Breast epithelium (tissue), 4 donors: ENCODE measurements around the gene SRGAP1. TPM values are rescaled to one million over a fixed set of nuclear protein-coding genes. Genes with fewer than 3 reads are reported as not detected.

ENCODE experiments used
- DNase-seq, 2 donors: peaks; one replicate each; pipeline ENCODE4 v3.0.0-alpha.2; 2019; ENCODE audit warnings: low spot score in 2 of 2
- H3K27ac ChIP-seq, 2 donors: fragments of 200-600 bp; sonication (generic) in 1 of 2; one replicate each; pipeline ENCODE4 v1.5.1; 2016 to 2019; ENCODE audit warnings: mild to moderate bottlenecking in 1 of 2
- H3K27me3 ChIP-seq, 2 donors: fragments of 200-600 bp; sonication (generic) in 1 of 2; one replicate each; pipeline versions ENCODE4 v1.5.1 to v1.6.0; 2017 to 2019; ENCODE audit warnings: control low read depth in 1 of 2, mild to moderate bottlenecking in 1 of 2
- H3K36me3 ChIP-seq: fragments of 200-600 bp; one replicate; pipeline ENCODE4 v1.5.1; 2019
- H3K4me1 ChIP-seq, 2 donors: fragments of 200-600 bp; sonication (generic); one replicate each; pipeline ENCODE4 v1.5.1; 2016 to 2019; ENCODE audit warnings: control low read depth in 1 of 2
- H3K4me3 ChIP-seq, 3 donors: fragments of 200-600 bp; sonication (generic); 1 replicate in 2 of 3; 2 replicates in 1 of 3; pipeline ENCODE4 v1.5.1; 2016 to 2019; ENCODE audit warnings: mild to moderate bottlenecking in 3 of 3, moderate library complexity in 2 of 3
- H3K9me3 ChIP-seq, 2 donors: fragments of 200-600 bp; sonication (generic) in 1 of 2; one replicate each; pipeline ENCODE4 v1.5.1; 2016 to 2019; ENCODE audit warnings: control low read depth in 1 of 2
- POLR2A ChIP-seq: fragments of 450-650 bp; IDR thresholded peaks from one replicate; pipeline ENCODE4 v1.6.1; 2016; ENCODE audit warnings: antibody characterized with exemption, mild to moderate bottlenecking, moderate library complexity
- POLR2AphosphoS5 ChIP-seq, 3 donors: sonication (generic); formaldehyde crosslinking; IDR thresholded peaks; one replicate each; pipeline ENCODE4 v1.6.1; 2017; ENCODE audit warnings: antibody characterized with exemption in 3 of 3
- intact Hi-C: fragments of 100-400 bp; cut with DNase I; formaldehyde crosslinking; loops from one replicate; pipeline ENCODE4 v1.15.1; 2023; ENCODE audit warnings: low total_unique reads
- total RNA-seq, 3 donors: library from RNA; depleted of rRNA; stranded (reverse); fragments of >200 nt; gene quantifications; one replicate each; pipeline ENCODE4 v1.1.0, GENCODE V29; 2016
- TF ChIP-seq, protein P1 (sequence below), 3 donors: fragments of 450-650 bp; IDR thresholded peaks; one replicate each; pipeline ENCODE4 v1.5.1; 2016 to 2017; ENCODE audit warnings: antibody characterized with exemption in 3 of 3, mild to moderate bottlenecking in 3 of 3, moderate library complexity in 3 of 3

Gene SRGAP1
- total RNA-seq, 3 donors from 2014 or later, result 20.3 to 58.7 (median 29.3) TPM

DNA sequence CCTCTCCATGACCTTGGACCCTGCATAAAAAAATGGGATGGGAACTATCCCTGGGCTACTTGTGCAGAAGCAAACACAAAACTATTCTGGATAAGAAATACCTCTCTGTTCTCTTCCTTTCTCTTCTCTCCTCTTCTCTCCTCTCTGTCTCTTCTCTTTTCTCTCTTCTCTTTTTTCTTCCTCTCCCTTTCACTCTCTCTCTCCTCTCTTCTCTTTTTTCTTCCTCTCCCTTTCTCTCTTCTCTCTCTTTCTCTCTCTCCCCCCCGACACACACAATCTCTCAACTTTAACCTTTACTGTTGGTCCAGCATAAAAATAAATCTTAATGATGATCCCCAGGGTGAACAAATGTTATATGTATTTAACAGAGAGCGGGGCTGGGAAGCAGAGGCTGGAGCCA is 141.4 kb downstream of the SRGAP1 start:
- DNase-seq, result no peak
- intact Hi-C loops, result no loop called here
- peaks cover 0 to 7% of the 10 kb centered on the region in 2 donors for H3K4me1 ChIP-seq
- no peaks in the 10 kb centered on the region for H3K9me3 ChIP-seq
- TF ChIP-seq POLR2A (no peak), POLR2AphosphoS5 (IDR thresholded peaks at IDR 0.05) (no peak)
- TF ChIP-seq, protein P1, sequence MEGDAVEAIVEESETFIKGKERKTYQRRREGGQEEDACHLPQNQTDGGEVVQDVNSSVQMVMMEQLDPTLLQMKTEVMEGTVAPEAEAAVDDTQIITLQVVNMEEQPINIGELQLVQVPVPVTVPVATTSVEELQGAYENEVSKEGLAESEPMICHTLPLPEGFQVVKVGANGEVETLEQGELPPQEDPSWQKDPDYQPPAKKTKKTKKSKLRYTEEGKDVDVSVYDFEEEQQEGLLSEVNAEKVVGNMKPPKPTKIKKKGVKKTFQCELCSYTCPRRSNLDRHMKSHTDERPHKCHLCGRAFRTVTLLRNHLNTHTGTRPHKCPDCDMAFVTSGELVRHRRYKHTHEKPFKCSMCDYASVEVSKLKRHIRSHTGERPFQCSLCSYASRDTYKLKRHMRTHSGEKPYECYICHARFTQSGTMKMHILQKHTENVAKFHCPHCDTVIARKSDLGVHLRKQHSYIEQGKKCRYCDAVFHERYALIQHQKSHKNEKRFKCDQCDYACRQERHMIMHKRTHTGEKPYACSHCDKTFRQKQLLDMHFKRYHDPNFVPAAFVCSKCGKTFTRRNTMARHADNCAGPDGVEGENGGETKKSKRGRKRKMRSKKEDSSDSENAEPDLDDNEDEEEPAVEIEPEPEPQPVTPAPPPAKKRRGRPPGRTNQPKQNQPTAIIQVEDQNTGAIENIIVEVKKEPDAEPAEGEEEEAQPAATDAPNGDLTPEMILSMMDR (IDR thresholded peaks at IDR 0.05), result no peak
- no peak overlapping the region for H3K27ac ChIP-seq
- H3K4me3 ChIP-seq, result no peak overlapping the region
- no peaks in the 10 kb centered on the region for H3K36me3 ChIP-seq
- H3K27me3 ChIP-seq, result no peaks in the 10 kb centered on the region

DNA sequence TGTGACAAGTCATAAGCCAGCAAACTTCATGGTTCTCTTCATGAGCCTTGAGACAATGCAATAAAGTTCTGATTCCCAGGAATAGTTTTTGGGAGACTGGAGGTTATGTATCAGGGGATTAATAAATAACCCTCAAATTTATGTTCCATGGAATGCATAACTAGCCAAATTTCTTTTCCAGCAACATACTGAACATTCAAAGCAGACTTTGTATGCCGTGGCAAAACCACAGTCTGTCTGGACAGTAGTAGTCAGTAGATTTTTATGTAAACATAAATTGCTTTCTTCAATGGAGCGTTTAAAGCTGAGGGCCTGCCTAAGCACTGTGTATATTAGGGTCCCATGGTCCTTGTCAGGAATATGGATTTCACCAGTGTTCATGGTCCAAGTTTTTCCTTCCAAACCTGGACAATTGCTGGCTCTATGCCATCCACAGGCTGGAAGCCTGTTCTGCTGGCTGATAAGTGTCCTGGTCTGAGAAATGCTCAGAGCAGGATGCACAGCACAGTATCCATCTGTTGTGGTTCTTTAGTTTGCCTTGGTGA is 144.9 kb downstream of the SRGAP1 start:
- no peaks in the 10 kb centered on the region for H3K27me3 ChIP-seq
- intact Hi-C loops, result no loop called here
- peaks cover 0 to 20% of the 10 kb centered on the region in 2 donors for H3K4me1 ChIP-seq
- H3K4me3 ChIP-seq, result no peak overlapping the region
- no peak overlapping the region for H3K27ac ChIP-seq
- H3K36me3 ChIP-seq, result no peaks in the 10 kb centered on the region
- TF ChIP-seq POLR2AphosphoS5 (IDR thresholded peaks at IDR 0.05) (no peak), POLR2A (no peak)
- TF ChIP-seq, protein P1 (IDR thresholded peaks at IDR 0.05), result no peak
- H3K9me3 ChIP-seq, result no peaks in the 10 kb centered on the region
- DNase-seq, result no peak

DNA sequence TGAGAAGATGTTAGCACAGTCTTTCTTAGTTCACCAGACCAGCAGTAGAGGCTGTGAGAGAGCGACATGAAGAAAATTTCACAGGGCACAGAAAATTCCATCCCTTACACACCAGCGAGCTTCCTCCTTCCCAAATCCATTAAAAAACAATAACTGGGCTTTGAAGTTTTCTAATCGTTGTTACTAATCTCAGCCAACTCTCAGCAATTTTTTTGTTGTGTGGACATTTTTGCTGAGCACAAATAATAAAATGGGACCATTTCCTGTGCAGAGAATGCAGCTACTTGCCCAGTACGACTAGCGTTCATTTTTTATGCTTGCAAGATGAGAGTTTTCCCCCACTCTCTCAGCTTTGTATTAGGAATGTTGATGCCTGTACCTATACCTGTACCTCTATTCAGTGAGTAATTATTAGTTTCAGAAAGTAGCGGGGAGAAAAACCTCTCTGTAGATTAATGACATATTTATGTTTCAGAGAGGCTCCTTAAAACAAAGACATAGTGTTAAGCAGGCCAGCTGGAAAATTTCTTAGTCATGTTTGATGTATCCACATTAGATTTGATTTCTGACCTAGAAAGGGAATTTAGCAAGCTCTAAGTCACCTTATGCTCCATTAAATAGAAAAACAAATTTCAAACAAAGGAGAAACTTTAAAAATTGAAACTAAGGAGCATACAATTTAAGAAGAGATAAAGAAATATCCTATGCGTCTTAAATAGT is 146.5 kb downstream of the SRGAP1 start:
- H3K4me1 ChIP-seq, result peaks cover 0 to 20% of the 10 kb centered on the region in 2 donors

DNA sequence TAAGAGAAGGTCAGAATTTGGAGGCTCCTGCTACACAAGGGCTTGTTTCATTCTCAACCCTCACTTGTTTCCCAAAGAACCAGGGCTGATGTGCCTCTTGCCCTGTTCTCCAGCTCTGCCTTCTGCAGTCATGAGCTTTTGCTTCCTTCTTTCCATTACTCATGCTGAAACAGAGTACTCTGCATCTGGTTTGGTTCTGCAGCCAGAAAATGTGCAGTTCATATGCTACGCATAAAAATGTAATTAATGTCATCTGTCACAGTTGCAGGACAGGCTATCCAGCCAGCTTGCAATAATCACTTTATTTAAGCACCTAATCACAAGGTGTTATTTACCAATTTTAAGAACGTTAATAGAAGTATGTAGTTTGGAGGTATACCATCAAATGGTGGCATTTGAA is 150.2 kb downstream of the SRGAP1 start:
- no peaks in the 10 kb centered on the region for H3K27me3 ChIP-seq
- TF ChIP-seq POLR2AphosphoS5 (IDR thresholded peaks at IDR 0.05), result no peak
- no peak for TF ChIP-seq POLR2A
- TF ChIP-seq, protein P1 (IDR thresholded peaks at IDR 0.05), result no peak
- H3K36me3 ChIP-seq, result no peaks in the 10 kb centered on the region
- H3K4me3 ChIP-seq, result no peak overlapping the region
- peaks cover 0 to 17% of the 10 kb centered on the region in 2 donors for H3K4me1 ChIP-seq
- no peak overlapping the region for H3K27ac ChIP-seq
- H3K9me3 ChIP-seq, result no peaks in the 10 kb centered on the region
- intact Hi-C loops, result no loop called here
- no peak for DNase-seq

More for the DNA sequence above, 146.5 kb downstream of the SRGAP1 start:
- no peak for DNase-seq
- H3K4me3 ChIP-seq, result no peak overlapping the region
- H3K36me3 ChIP-seq, result no peaks in the 10 kb centered on the region
- H3K27ac ChIP-seq, result peak overlapping the region; percentile 29 to 40
- no peaks in the 10 kb centered on the region for H3K9me3 ChIP-seq
- intact Hi-C loops, result no loop called here
- H3K27me3 ChIP-seq, result no peaks in the 10 kb centered on the region
- TF ChIP-seq POLR2AphosphoS5 (IDR thresholded peaks at IDR 0.05) (no peak), POLR2A (no peak)
- TF ChIP-seq, protein P1 (IDR thresholded peaks at IDR 0.05), result no peak

DNA sequence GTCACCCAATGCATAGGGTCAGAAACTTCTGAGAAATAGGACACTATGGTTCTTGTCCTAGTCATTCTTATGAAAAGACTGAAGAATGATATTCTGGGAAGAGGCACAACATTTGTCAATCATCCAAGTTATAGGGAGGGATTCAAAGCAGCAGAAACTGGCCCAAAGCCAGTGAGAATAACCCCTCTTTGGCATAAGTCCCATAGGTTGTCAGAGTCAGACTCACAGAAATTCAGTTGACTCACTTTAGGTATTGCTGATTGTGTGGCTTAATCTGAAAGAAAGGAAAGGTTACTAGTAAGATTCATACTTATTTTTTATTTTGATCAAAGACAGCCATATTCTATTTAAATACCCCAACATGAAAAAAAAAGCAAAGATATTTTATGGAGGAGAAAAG is 151.0 kb downstream of the SRGAP1 start:
- intact Hi-C loops, result no loop called here
- TF ChIP-seq POLR2AphosphoS5 (IDR thresholded peaks at IDR 0.05) (no peak), POLR2A (no peak)
- TF ChIP-seq, protein P1 (IDR thresholded peaks at IDR 0.05), result no peak

More for the DNA sequence above, 151.0 kb downstream of the SRGAP1 start:
- no peaks in the 10 kb centered on the region for H3K36me3 ChIP-seq
- H3K4me3 ChIP-seq, result no peak overlapping the region
- H3K4me1 ChIP-seq, result peaks cover 0 to 14% of the 10 kb centered on the region in 2 donors
- H3K27ac ChIP-seq, result no peak overlapping the region
- no peak for DNase-seq
- H3K9me3 ChIP-seq, result no peaks in the 10 kb centered on the region
- no peaks in the 10 kb centered on the region for H3K27me3 ChIP-seq
